ENCODE measurements around the gene ATF6B. TPM values are rescaled to one million over a fixed set of nuclear protein-coding genes. Genes with fewer than 3 reads are reported as not detected.

ATF6B gene
- total RNA-seq, 8 experiments from 2014 or later = 25.6 to 59.0 (median 45.1) TPM

DNA sequence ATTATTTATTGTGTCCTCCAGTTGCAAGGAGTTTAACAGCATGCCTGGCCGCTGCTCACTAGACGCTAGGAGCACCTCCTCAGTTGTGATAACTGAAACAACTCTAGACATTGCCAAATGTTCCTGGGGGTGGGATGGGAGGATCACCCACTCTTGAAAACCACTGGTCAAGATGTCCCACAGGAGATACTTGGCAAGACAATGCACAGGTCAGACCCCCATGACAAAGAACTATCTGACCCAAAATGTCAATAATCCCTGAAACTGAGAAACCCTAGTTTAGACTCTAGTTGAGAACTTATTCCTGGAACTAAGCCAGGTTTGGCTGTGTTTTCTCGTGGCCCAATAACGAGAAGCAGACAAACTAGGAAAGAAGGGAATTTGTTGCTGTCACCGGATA, 11.5 kb upstream of the ATF6B start:
- ATAC-seq (replicated peaks in 6 of 8) = no peak
- H3K4me3 ChIP-seq = no peak overlapping the region
- in situ Hi-C loops (cut with MboI; ENCODE audit: low pct_unique_long_range_greater_than_20kb in 2 of 9, low sequenced_read_pairs in 9 of 9, unreplicated experiment in 9 of 9) = no loop called here
- no peak overlapping the region for H3K27ac ChIP-seq
- H3K4me1 ChIP-seq (replicated peaks in 1 of 2) = no peaks in the 10 kb centered on the region
- WGBS, 10 experiments = 17 to 91% (median 79%) methylated on average over 1 to 4 of the region's 5 CpGs; no CpG with 5 or more reads in 4 of the 10 experiments

DNA sequence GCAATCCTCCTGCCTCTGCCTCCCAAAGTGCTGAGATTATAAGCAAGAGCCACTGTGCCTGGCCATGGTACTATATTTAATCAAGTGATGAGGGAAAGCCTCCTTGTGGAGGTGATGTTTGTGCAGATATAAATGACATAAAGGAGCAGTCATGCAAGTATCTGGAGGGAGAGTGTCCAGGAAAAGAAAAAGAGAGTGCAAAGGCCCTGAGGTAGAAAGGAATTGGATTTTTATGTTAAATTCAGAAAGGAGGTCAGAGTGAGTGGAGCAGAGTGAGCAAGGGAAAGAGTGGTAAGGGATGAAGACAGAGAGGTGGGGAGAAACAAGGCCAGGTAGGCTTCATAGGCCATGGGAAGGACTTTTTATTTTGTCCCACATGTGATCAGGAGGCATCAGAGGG, 9.4 kb upstream of the ATF6B start:
- in situ Hi-C loops (cut with MboI; ENCODE audit: low pct_unique_long_range_greater_than_20kb in 2 of 9, low sequenced_read_pairs in 9 of 9, unreplicated experiment in 9 of 9) = no loop called here
- ATAC-seq (replicated peaks in 6 of 8) = no peak
- Histone ChIP-seq H3K4me3 (no peak overlapping the region), H3K27ac (no peak overlapping the region), H3K4me1 (replicated peaks in 1 of 2) (no peaks in the 10 kb centered on the region)

DNA sequence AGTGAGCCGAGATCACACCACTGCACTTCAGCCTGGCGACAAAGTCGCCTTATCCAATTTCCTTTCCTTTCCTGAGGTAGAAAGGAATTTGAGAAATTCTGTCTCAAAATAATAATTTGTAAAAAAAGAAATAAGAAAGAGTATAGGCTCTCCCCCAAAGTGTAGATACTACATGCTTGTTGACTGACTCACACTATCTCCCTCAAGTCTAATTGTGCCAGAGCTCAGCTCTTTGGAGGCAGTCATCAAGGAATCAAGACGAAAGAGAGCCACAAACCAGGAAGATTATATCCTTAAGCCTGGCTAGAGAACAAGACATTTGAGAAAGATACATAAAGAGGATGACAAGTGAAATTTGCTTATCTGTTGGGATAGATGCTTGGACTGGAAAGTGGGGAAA, 5.7 kb upstream of the ATF6B start:
- no peak for ATAC-seq (replicated peaks in 6 of 8)
- Histone ChIP-seq H3K4me3 (no peak overlapping the region), H3K4me1 (replicated peaks in 1 of 2) (peaks cover 8 to 9% of the 10 kb centered on the region in 2 donors), H3K27ac (no peak overlapping the region)
- 0 to 83% (median 63%) methylated on average over 1 to 3 of the region's 4 CpGs for WGBS, 10 experiments
- in situ Hi-C loops (cut with MboI; ENCODE audit: low pct_unique_long_range_greater_than_20kb in 2 of 9, low sequenced_read_pairs in 9 of 9, unreplicated experiment in 9 of 9) = no loop called here

DNA sequence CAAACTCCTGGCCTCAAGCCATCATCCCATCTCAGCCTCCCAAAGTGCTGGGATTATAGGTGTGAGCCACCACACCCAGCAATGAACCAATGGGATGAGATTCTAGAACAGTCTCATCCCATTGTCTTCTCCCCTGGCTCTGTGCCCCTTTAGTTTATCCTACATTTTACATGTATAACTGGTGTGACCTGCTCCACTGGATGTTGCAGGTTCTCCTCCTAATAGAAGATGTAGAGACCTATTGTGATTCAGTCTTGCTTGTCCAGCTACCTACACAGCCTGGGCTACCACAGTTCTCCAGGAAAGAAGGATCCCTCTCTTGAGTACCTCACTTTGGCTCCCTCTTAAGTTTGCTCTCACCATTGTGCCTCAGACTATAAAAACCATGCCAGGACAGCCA, 4.1 kb upstream of the ATF6B start:
- no peak overlapping the region for H3K4me3 ChIP-seq
- no peak for ATAC-seq (replicated peaks in 6 of 8)
- peaks cover 15 to 16% of the 10 kb centered on the region in 2 donors for H3K4me1 ChIP-seq (replicated peaks in 1 of 2)
- H3K27ac ChIP-seq = no peak overlapping the region
- in situ Hi-C loops (cut with MboI; ENCODE audit: low pct_unique_long_range_greater_than_20kb in 2 of 9, low sequenced_read_pairs in 9 of 9, unreplicated experiment in 9 of 9) = no loop called here

DNA sequence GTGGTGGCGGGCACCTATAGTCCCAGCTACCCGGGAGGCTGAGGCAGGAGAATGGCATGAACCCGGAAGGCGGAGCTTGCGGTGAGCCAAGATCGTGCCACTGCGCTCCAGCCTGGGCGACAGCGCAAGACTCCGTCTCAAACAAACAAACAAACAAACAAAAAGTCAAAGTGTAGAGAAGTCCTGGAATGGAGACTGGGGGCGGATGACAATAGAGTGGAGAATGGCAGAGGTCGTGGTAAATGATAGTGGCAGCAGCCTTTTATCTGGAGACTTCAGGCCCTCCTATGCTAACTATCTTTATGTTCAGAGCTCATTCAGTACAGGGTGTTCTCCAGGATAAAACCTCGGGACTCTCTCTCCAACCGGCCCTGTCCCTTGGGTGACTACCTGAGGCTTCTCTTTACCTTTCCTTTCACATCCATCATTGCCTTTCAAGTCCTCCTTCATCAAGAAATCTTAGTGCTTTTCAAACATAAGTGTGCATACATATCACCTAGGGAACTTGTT, 3.4 kb upstream of the ATF6B start:
- H3K4me1 ChIP-seq (replicated peaks in 1 of 2) = peaks cover 19 to 20% of the 10 kb centered on the region in 2 donors
- no peak overlapping the region for H3K27ac ChIP-seq
- no peak for ATAC-seq (replicated peaks in 6 of 8)
- 65 to 100% (median 91%) methylated on average over 1 to 6 of the region's 14 CpGs; no CpG with 5 or more reads in 4 of the 10 experiments for WGBS, 10 experiments
- in situ Hi-C loops (cut with MboI; ENCODE audit: low pct_unique_long_range_greater_than_20kb in 2 of 9, low sequenced_read_pairs in 9 of 9, unreplicated experiment in 9 of 9) = no loop called here
- no peak overlapping the region for H3K4me3 ChIP-seq

DNA sequence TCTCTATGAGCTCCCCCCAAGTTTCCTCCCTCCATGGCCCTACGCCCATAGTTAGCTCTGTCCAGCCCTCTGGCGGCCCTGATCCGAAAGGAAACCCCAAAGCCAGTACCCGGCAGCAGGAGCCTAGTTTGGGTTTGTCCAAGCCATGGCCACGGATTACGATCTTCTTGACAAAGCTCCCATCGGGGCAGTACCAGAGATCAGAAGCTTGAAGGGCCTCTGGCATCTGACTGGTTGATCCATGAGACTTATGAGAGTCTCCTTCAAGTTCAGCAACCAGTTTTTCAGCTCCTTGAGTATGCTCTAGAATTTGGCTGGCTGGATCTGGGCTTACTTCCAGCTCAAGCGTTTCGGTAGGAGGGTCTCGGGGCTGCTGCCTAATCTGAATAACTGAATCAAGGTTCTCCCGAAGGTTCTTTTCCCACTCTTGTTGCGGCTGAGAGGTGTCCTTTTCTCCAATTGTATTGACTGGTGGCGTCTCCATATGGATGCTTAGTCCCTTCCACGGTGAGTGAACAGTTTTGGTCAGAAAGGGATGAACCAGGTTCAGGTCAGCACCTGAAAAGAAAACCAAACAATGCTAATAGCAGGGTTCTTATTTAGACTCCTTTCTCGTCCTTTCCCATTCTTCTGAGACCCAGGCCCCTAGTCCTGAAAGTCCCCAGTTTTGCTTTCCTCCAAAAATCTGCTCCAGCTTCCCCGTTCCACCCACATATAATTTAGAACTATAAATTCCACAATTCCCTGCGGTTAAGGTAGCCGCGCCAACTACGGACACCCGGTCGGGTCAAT, 1.4 kb upstream of the ATF6B start:
- Histone ChIP-seq H3K4me1 (replicated peaks in 1 of 2) (peaks cover 19 to 20% of the 10 kb centered on the region in 2 donors), H3K4me3 (peak overlapping the region; percentile 56 to 71 (median 60)), H3K27ac (peak overlapping the region; percentile 42 to 59)
- peak in 2 of 8 experiments; percentile 8 to 12 for ATAC-seq (replicated peaks in 6 of 8)
- in situ Hi-C loops (cut with MboI; ENCODE audit: low pct_unique_long_range_greater_than_20kb in 2 of 9, low sequenced_read_pairs in 9 of 9, unreplicated experiment in 9 of 9) = no loop called here
- WGBS, 10 experiments = 0 to 34% (median 15%) methylated on average over 2 to 16 of the region's 22 CpGs; no CpG with 5 or more reads in 2 of the 10 experiments

DNA sequence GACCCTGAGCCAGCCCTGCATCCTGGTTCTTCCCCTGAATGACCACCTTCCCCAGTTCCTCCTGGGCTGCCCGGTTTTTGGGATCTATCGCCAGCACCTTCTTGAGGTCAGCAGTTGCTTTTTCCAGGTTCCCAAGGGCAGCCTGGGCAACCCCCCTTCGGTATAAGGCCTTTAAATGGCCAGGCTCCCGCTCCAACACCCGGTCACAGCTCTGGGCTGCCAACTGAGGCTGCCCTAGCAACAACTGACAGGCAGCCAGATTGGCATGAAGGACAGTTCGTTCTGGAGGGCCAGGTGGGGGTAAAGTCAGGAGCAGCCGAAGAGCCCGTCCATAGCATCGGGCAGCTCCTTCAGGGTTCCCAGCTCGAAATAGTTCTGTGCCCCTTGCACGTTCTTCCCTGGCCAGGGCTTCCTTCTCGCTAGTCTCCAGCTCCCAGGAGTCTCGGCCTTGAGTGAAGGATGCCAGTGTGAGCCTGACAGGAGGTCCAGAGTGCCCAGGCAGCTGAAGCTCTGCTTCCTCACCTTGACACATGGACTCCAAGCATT, 778 bp upstream of the ATF6B start:
- peak overlapping the region in 1 of 2 donors; percentile 17 for H3K27ac ChIP-seq
- in situ Hi-C loops (cut with MboI; ENCODE audit: low pct_unique_long_range_greater_than_20kb in 2 of 9, low sequenced_read_pairs in 9 of 9, unreplicated experiment in 9 of 9) = no loop called here
- no peak for ATAC-seq (replicated peaks in 6 of 8)
- H3K4me3 ChIP-seq = peak overlapping the region; percentile 56 to 71 (median 60)
- H3K4me1 ChIP-seq (replicated peaks in 1 of 2) = peaks cover 19 to 20% of the 10 kb centered on the region in 2 donors
- 0 to 92% (median 73%) methylated on average over 1 to 8 of the region's 13 CpGs; no CpG with 5 or more reads in 4 of the 10 experiments for WGBS, 10 experiments

DNA sequence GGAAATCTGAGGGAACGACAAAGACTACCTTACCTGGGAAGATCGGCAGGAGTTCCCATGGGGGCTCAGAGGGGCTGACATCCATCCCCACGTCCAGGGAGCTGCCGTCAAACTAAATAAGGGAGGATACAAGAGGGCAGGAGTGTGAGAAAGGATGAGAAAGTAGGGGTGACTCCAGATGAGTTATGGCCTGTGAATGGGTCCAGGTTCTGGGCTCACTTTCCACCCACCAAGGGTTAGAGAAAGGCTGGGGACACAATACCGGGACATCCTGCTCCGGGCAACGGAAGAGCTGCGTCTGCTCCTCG, 683 bp downstream of the ATF6B start:
- ATAC-seq (replicated peaks in 6 of 8) = no peak
- 0 to 39% (median 6%) methylated on average over 2 to 7 of the region's 9 CpGs; no CpG with 5 or more reads in 4 of the 10 experiments for WGBS, 10 experiments
- Histone ChIP-seq H3K27ac (peak overlapping the region; percentile 95), H3K4me1 (replicated peaks in 1 of 2) (peaks cover 19 to 20% of the 10 kb centered on the region in 2 donors), H3K4me3 (peak overlapping the region; percentile 85 to 99 (median 94))
- in situ Hi-C loops (cut with MboI; ENCODE audit: low pct_unique_long_range_greater_than_20kb in 2 of 9, low sequenced_read_pairs in 9 of 9, unreplicated experiment in 9 of 9) = no loop called here

DNA sequence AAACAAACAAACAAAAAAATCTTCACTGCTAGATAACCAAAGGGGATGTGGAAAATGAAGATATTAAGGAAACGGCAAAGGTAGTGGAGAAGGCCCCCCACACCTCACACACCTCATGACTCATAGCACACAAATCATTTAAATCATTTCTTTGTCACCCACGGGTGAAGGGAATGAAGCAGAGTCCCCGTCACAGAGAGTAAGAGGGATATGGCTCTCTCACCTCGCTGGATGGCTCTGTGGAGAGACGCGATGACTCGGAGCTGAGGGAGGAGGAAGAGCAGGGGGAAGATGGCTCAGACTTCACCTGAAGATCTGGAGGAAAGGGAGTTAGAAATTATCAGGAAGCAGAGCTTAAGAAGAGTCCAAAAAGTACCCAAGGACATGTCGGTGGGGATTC, 1.2 kb downstream of the ATF6B start:
- WGBS, 10 experiments = 54 to 90% (median 60%) methylated on average over 2 to 7 of the region's 8 CpGs; no CpG with 5 or more reads in 2 of the 10 experiments
- ATAC-seq (replicated peaks in 6 of 8) = no peak
- Histone ChIP-seq H3K4me3 (peak overlapping the region; percentile 85 to 99 (median 94)), H3K27ac (no peak overlapping the region), H3K4me1 (replicated peaks in 1 of 2) (peaks cover 19 to 20% of the 10 kb centered on the region in 2 donors)
- in situ Hi-C loops (cut with MboI; ENCODE audit: low pct_unique_long_range_greater_than_20kb in 2 of 9, low sequenced_read_pairs in 9 of 9, unreplicated experiment in 9 of 9) = no loop called here

DNA sequence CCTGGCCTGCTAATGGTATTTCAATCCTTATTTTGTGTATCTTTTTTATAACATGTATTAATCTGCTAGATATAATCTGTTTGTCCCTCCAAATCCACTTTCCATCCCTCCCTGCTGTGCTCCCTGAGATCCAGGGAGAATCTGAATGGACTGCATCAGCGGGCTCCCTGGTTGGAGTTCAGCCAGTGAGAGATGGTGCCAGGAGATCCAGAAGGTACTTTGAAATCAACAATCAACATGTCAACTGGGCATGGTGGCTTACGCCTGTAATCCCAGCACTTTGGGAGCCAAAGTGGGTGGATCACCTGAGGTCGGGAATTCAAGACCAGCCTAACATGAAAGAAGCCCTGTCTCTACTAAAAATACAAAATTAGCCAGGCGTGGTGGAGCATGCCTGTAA, 4.4 kb downstream of the ATF6B start:
- 63 to 100% (median 100%) methylated on average over 1 to 3 of the region's 4 CpGs; no CpG with 5 or more reads in 5 of the 10 experiments for WGBS, 10 experiments
- H3K27ac ChIP-seq = no peak overlapping the region
- in situ Hi-C loops (cut with MboI; ENCODE audit: low pct_unique_long_range_greater_than_20kb in 2 of 9, low sequenced_read_pairs in 9 of 9, unreplicated experiment in 9 of 9) = no loop called here
- H3K4me1 ChIP-seq (replicated peaks in 1 of 2) = peaks cover 13% of the 10 kb centered on the region in 2 donors
- no peak overlapping the region for H3K4me3 ChIP-seq
- ATAC-seq (replicated peaks in 6 of 8) = no peak

DNA sequence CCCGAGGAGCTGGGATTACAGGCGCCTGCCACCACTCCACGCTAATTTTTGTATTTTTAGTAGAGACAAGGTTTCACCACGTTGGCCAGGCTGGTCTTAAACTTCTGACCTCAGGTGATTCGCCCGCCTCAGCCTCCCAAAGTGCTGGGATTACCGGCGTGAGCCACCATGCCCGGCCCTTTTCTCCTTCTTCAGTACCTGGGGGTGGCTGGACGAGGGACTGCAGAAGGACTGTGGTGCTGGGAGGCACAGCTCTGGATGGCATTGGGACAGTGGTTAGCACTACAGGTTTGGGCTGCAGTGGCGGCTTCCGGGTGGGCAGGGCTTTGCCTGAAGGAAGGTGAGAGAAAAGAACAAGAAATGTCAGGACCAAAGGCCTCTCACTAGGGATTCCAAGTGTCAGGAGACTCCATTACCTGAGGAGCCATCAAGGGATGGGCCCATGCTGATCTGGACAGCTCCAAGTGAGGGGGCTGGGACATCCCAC, 7.4 kb downstream of the ATF6B start:
- no peak for ATAC-seq (replicated peaks in 6 of 8)
- no peak overlapping the region for H3K4me3 ChIP-seq
- in situ Hi-C loops (cut with MboI; ENCODE audit: low pct_unique_long_range_greater_than_20kb in 2 of 9, low sequenced_read_pairs in 9 of 9, unreplicated experiment in 9 of 9) = no loop called here
- 0 to 100% (median 93%) methylated on average over 1 to 9 of the region's 12 CpGs; no CpG with 5 or more reads in 2 of the 10 experiments for WGBS, 10 experiments
- H3K4me1 ChIP-seq (replicated peaks in 1 of 2) = peaks cover 3% of the 10 kb centered on the region in 2 donors
- H3K27ac ChIP-seq = no peak overlapping the region

DNA sequence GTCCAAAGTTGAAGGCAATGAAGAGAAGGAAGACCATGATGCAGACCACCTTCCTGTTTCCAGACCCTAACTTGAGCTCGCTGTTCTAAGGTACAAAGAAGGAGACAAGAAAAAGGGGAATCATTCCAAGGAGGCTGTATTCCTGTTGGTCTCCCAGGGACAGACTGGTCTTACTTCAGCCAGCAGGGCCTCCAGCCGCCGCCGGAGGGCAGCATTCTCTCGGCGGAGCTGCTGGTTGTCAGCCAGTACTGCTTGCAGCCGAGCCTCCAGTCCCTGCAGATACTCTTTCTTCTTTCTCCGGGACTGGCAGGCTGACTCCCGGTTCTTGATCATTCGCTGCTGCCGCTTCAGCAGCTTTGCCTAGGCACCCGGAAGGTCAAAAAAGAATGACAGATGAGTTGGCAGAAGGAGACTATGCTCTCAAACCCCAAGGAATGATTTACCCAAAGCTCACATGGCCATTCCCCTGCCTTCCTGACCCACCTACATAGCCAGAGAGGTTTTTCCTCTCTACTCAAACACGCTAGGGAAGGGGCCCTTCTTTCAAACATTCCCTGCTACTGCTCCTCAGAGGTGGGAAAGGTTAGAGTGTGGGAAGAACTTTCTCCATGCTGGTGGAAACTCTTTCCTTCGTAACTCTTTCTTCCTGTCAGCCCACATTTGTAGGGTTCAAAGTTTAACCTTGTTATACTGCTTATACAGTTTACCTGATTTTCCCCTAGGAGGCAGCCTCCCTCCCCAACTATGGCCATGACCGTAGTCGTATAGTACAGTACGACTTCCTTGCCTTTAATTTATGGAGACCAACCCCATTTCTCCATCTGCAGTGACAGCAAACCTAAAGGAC, 9.0 kb downstream of the ATF6B start:
- H3K4me1 ChIP-seq (replicated peaks in 1 of 2) = peaks cover 3% of the 10 kb centered on the region in 2 donors
- peak; percentile 27 to 96 (median 93) for ATAC-seq (replicated peaks in 6 of 8)
- no peak overlapping the region for H3K27ac ChIP-seq
- in situ Hi-C loops (cut with MboI; ENCODE audit: low pct_unique_long_range_greater_than_20kb in 2 of 9, low sequenced_read_pairs in 9 of 9, unreplicated experiment in 9 of 9) = no loop called here
- WGBS, 10 experiments = 4 to 89% (median 55%) methylated on average over 1 to 14 of the region's 17 CpGs; no CpG with 5 or more reads in 1 of the 10 experiments
- peak overlapping the region in 2 of 5 donors; percentile 1 to 15 for H3K4me3 ChIP-seq

DNA sequence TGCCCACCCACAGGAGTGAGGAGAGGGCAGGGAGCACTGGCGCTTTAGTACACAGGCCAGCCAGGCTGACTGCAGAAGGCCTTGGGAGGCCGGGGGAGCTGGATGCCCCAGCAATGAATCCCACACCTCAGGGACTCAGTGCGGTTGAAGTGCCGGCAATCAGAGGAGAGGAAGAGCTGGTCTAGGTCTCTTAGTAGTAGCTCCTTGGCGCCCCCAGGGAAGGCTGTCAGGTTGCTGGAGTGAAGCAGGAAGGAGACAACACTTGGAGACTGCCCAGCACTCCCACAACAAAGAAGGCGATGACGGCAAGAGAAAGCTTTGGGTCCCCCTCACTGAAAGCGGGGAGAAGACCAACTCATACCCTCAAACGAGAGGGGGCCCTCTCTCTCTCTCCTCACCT, 10.6 kb downstream of the ATF6B start:
- in situ Hi-C loops (cut with MboI; ENCODE audit: low pct_unique_long_range_greater_than_20kb in 2 of 9, low sequenced_read_pairs in 9 of 9, unreplicated experiment in 9 of 9) = no loop called here
- Histone ChIP-seq H3K27ac (no peak overlapping the region), H3K4me3 (no peak overlapping the region), H3K4me1 (replicated peaks in 1 of 2) (peaks cover 3% of the 10 kb centered on the region in 2 donors)
- ATAC-seq (replicated peaks in 6 of 8) = no peak
- 82 to 100% (median 92%) methylated on average over 1 to 8 of the region's 9 CpGs; no CpG with 5 or more reads in 6 of the 10 experiments for WGBS, 10 experiments

All from motor neuron (in vitro differentiated cells).